H7 (cell line): ENCODE results near the gene OVOL1. TPM values are rescaled to one million over a fixed set of nuclear protein-coding genes. Genes with fewer than 3 reads are reported as not detected.

Experiments
- DNase-seq: peaks from one replicate; pipeline ENCODE4 v3.0.0; 2012
- H3K27me3 ChIP-seq: 2 replicates; pipeline ENCODE4 v1.6.0; 2011; ENCODE audit warnings: mild to moderate bottlenecking, low read length; ENCODE audit not compliant: control insufficient read depth, insufficient read depth
- H3K36me3 ChIP-seq: replicated peaks from 2 replicates; pipeline ENCODE4 v1.5.1; 2011; ENCODE audit warnings: low read length; ENCODE audit not compliant: control insufficient read depth, insufficient read depth
- H3K4me3 ChIP-seq: 2 replicates; pipeline ENCODE4 v1.5.1; 2011; ENCODE audit warnings: low read depth, mild to moderate bottlenecking, control low read depth, low read length, moderate library complexity; ENCODE audit not compliant: insufficient read depth
- total RNA-seq: library from RNA; depleted of rRNA; stranded (reverse); fragments of >200 nt; shearing (Covaris generic); gene quantifications from 2 replicates; pipeline ENCODE4 v1.2.3, GENCODE V29; 2014

The OVOL1 gene
- total RNA-seq, 1 experiment from 2014 or later, result 1.2 TPM

- no peaks in the 10 kb centered on the region for H3K36me3 ChIP-seq
- no peak for DNase-seq
- H3K4me3 ChIP-seq, result no peak overlapping the region
Measured at GRCh38 chr11:65809496-65809895, 22.6 kb downstream of the OVOL1 start.

GRCh38 chr11:65810046-65810868 lies 23.4 kb downstream of the OVOL1 start:
- no peaks in the 10 kb centered on the region for H3K36me3 ChIP-seq
- no peak overlapping the region for H3K4me3 ChIP-seq
- no peak for DNase-seq
- no peaks in the 10 kb centered on the region; the same call in 1 of the 2 replicates for H3K27me3 ChIP-seq

More at GRCh38 chr11:65809496-65809895, 22.6 kb downstream of the OVOL1 start:
- H3K27me3 ChIP-seq, result no peaks in the 10 kb centered on the region; the same call in 1 of the 2 replicates

DNA sequence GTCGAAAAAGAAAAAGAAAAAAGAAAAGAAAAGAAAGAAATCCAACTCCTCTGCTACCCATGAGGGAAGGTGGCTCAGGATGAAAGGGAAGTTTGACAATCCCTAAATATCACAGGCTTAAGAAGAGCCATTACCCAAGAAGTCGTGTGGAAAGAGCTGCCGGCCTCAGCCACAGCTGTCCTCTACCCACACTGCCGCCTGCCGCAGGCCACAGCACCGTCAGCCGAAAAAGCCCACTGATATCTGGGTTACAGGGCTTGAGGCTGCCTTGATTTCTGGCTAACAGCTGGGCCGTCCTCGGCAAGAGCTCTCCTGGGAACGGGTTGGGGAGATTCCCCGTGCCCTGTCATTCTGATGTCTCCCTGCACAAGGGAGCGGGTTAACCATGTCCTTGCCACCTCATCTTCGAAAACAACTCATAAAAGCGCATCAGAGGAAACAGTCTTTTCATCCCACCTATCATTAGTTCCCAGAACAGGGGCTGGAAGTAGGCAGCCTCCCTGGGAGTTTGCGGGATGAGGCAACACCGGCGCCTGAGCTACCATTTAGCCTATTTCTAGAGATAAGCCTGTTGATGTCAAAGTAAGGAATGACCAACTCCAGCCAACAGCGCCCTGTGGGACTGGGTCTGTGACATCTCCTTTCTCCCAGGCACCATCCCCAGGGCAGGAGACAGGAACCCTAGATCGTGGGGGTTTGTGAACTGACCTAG lies 25.1 kb downstream of the OVOL1 start:
- no peaks in the 10 kb centered on the region for H3K36me3 ChIP-seq
- peaks cover 2% of the 10 kb centered on the region; the same call in 1 of the 2 replicates for H3K27me3 ChIP-seq
- no peak overlapping the region for H3K4me3 ChIP-seq
- DNase-seq, result no peak

GRCh38 chr11:65814131-65814985 lies 27.5 kb downstream of the OVOL1 start:
- peaks cover 14% of the 10 kb centered on the region for H3K27me3 ChIP-seq
- no peak for DNase-seq
- H3K36me3 ChIP-seq, result no peaks in the 10 kb centered on the region
- H3K4me3 ChIP-seq, result no peak overlapping the region

DNA sequence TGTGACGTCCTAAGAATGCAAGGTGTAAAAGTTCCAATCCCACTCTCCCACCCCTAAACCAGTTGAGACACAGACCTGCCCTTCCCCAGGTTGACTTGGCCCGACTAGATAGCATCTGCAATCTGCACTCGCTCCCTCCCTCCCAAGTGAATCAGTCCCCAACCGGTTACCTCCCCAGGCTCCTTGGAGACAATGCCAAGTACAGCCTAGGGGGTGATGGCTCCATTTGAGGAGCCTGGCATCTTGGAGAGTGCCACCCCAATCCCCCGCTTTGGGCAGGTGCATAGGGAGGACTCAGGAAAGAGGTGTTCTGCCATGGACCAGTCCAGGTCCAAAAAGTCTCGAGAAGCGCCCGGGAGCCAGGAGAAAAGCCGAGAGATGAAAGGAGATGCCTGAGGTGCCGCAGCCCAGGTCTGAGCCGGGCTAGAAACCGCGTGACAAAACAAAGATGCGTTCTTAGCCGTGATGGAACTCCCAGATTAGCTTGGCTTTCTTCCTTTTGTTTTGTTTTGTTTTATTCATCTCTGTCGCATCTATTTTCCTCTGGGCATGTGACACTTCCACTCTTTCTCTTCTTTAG lies 28.2 kb downstream of the OVOL1 start:
- Histone ChIP-seq H3K36me3 (no peaks in the 10 kb centered on the region), H3K27me3 (peaks cover 14% of the 10 kb centered on the region), H3K4me3 (no peak overlapping the region)
- no peak for DNase-seq

GRCh38 chr11:65816696-65817095 lies 29.8 kb downstream of the OVOL1 start:
- no peaks in the 10 kb centered on the region for H3K36me3 ChIP-seq
- no peak overlapping the region for H3K4me3 ChIP-seq
- peaks cover 14% of the 10 kb centered on the region for H3K27me3 ChIP-seq
- no peak for DNase-seq

DNA sequence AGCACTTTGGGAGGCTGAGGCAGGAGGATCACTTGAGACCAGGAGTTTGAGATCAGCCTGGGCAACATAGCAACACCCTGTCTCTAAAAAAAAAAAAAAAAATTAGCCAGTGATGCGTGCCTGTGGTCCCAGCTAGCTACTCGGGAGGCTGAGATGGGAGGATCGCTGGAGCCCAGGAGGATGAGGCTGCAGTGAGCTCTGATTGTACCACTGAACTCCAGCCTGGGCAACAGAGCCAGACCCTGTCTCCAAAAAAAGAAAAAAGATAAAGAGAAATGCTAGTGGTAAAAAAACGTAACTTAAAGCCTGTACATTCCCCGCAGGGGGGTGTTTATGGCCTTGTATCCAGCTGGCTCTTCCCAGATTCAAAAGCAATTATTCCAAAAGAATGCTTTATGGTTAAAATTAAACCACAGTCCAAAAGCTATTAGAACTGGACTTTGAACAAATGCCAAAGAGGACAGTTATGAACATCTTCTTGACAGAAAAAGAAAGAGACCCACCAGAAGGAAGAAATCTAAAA lies 30.5 kb downstream of the OVOL1 start:
- no peaks in the 10 kb centered on the region for H3K36me3 ChIP-seq
- no peak for DNase-seq
- H3K4me3 ChIP-seq, result peak overlapping the region; percentile 55
- peaks cover 14% of the 10 kb centered on the region for H3K27me3 ChIP-seq

DNA sequence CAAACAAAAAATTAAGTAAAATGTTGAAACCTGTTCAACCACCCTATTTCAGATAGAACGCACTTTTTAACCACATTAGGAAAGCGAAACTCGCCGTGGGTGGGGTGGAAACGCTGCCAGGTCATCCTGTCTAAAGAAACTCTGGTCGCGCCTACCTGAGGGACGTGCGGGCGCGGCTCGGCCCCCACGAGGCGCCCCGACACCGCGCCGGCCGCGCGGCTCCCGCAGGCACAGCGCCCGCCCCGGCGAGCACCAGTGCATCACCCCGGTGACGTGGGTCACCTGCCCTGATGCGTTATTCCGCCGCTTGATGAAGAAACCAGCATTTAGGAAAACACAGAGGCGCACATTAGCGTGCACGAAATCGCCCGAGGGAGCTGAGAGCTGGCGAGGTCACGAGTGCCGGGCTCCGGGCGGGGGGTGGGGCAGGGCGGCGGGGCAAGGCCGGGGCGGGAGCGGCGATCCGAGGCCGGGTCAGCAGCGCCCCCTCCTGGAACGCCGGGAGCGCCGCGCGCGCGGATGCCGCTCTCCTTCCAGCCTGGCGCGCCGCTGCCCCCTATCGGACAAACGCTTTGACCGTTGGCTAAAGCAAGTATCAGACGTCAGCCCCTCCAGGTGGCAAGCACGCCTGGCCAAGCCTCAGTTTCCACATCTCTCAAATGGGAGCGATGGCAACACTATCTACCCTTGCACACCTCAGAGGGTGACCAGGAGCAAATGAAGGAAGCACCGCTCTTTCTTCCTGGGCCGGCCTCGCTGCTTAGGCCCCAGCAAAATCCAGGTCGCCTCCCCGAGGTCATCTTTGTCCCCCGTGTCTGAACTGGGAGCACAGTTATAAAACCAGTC lies 31.2 kb downstream of the OVOL1 start:
- Histone ChIP-seq H3K4me3 (peak overlapping the region; percentile 55), H3K36me3 (no peaks in the 10 kb centered on the region), H3K27me3 (peaks cover 14% of the 10 kb centered on the region)
- peak; percentile 99 for DNase-seq

- no peak overlapping the region for H3K4me3 ChIP-seq
- no peak for DNase-seq
- peaks cover 14% of the 10 kb centered on the region for H3K27me3 ChIP-seq
- no peaks in the 10 kb centered on the region for H3K36me3 ChIP-seq
Measured at GRCh38 chr11:65821107-65821506, 34.2 kb downstream of the OVOL1 start.

DNA sequence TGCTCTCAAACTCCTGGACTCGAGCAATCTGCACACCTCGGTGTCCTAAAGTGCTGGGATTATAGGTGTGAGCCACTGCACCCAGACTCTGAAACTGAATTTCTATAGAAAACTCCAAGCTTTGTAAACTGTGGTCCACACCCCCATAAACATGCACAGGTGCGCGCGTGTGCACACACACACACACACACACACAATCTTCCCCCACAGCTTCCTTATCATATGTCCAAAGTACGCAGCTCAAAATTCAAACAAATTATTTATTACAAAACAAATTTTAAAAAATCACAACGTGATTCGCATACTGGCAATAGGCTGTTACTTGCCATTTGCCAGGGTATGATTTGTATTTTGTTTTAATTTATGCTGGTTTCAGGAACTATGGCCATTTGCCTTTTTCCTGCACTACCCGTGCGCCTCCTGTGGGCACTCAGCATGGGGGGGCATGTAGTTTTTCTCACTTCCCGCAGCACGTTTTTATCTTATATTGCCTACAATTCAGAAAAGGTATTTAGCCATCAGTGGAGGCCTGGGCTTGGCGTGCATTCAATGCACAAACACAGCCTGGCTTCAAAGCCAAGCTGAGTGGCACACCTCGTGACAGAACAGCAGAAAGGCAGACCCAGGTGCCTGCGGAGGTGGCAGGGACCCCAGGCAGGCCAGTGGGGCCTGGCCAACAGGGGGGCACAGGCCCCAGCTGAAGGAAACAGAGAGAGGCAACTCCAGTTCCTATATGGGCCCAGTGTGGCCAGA lies 36.1 kb downstream of the OVOL1 start:
- Histone ChIP-seq H3K4me3 (no peak overlapping the region), H3K27me3 (peaks cover under 1% of the 10 kb centered on the region), H3K36me3 (no peaks in the 10 kb centered on the region)
- no peak for DNase-seq

- Histone ChIP-seq H3K27me3 (no peaks in the 10 kb centered on the region; the same call in 1 of the 2 replicates), H3K4me3 (no peak overlapping the region), H3K36me3 (no peaks in the 10 kb centered on the region)
- no peak for DNase-seq
Measured at GRCh38 chr11:65826984-65827735, 40.3 kb downstream of the OVOL1 start.

DNA sequence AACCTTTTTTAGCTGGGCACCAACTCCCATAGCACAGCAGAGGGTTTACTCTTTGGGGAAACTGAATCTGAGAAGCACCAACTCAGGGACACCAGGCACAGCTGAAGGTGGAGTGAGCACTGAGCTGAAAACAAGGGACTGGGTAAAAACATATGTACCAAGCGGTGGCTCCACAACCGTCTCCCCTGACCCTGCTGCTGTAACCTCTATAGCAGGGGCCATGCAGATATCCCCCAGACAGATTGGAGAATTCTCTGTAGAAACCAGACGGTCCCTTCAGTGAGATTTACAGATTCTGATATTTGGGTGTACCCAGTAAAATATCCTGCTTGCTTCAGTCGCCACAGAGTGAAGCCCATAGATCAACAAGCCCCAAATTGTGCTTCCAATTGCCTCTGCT lies 42.6 kb downstream of the OVOL1 start:
- H3K36me3 ChIP-seq, result no peaks in the 10 kb centered on the region
- H3K27me3 ChIP-seq, result peaks cover 9% of the 10 kb centered on the region
- DNase-seq, result no peak
- no peak overlapping the region for H3K4me3 ChIP-seq
